Lower leg skin (tissue), 3 donors: ENCODE data around the gene GOLGA7B.

Experiments used
- CTCF ChIP-seq, 3 donors: fragments of 450-650 bp; IDR thresholded peaks; one replicate each; pipeline ENCODE4 v1.5.1; 2016; ENCODE audit warnings: antibody characterized with exemption in 3 of 3, mild to moderate bottlenecking in 3 of 3, moderate library complexity in 2 of 3
- POLR2A ChIP-seq, 2 donors: fragments of 450-650 bp; IDR thresholded peaks; one replicate each; pipeline ENCODE4 v1.6.1; 2016 to 2017; ENCODE audit warnings: antibody characterized with exemption in 2 of 2, mild to moderate bottlenecking in 1 of 2, moderate library complexity in 1 of 2

- no peak for TF ChIP-seq CTCF (IDR thresholded peaks at IDR 0.05)
- TF ChIP-seq POLR2A (IDR thresholded peaks at IDR 0.05): no peak
Measured at GRCh38 chr10:97827702-97828291, 21.8 kb upstream of the GOLGA7B start.
